GM12891 (cell line): ENCODE results near the gene NOTCH1.

Experiments used
- DNase-seq: peaks from one replicate; pipeline ENCODE4 v3.0.0; 2011; ENCODE audit warnings: low spot score; ENCODE audit not compliant: insufficient read length
- FAIRE-seq: peaks from 2 replicates; lab custom pipeline; 2011; peaks lifted over from hg19 to GRCh38; lab: Jason Lieb, UNC
- PAX5 ChIP-seq: IDR thresholded peaks from 2 replicates; pipeline ENCODE4 v1.6.1; 2011; ENCODE audit warnings: low read length, moderate library complexity, mild to moderate bottlenecking; ENCODE audit not compliant: insufficient read depth, severe bottlenecking
- POLR2A ChIP-seq: IDR thresholded peaks from 2 replicates; pipeline ENCODE4 v1.6.1; 2011; ENCODE audit warnings: low read depth, low read length, control low read depth
- POLR2AphosphoS5 ChIP-seq: IDR thresholded peaks from 2 replicates; pipeline ENCODE4 v1.6.1; 2011; ENCODE audit warnings: low read depth, low read length, control low read depth
- POU2F2 ChIP-seq: IDR thresholded peaks from 2 replicates; pipeline ENCODE4 v1.6.1; 2011; ENCODE audit warnings: low read depth, mild to moderate bottlenecking, control low read depth, low read length, moderate library complexity
- SPI1 ChIP-seq: IDR thresholded peaks from 2 replicates; pipeline ENCODE4 v1.6.1; 2011; ENCODE audit warnings: low read depth, low read length, control low read depth
- TAF1 ChIP-seq: IDR thresholded peaks from 2 replicates; pipeline ENCODE4 v1.6.1; 2011; ENCODE audit warnings: low read depth, low read length, control low read depth

Gene NOTCH1

DNA sequence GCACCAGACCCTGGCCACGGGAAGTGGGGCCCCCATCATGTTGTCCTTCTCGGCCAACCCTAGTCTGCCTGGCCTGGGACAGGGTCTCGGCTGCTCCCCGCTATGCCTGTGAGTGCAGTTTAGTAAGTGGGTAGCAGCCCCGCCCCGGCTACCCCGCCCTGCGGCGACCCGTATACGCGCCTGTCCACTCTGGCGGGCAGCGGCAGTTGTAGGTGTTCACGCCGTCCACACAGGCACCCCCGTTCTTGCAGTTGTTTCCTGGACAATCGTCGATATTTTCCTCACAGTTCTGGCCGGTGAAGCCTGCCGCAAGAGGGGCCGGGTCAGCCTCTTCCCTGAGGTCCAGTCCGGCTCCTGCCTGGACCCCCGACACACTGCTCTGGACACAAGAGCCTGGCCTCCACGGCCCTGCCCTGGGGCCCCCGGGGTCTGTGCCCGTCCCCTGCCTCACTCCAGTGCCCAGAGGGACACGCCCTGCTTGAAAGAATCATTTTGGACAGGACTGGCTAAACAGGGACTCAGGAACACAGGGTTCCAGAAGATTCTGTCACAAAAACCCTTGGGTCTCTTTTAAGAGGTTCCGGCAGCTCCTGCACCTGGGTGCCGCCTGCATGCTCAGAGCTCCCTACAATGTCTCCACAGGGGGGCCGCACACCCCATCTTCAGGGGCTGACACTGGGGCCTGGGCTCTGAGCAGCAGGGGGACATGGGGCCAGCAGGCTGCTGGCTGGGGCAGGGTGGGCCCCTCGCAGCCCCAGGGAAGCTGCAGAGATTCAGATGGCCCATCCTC, 26.4 kb downstream of the NOTCH1 start:
- TF ChIP-seq POU2F2: no peak
- TF ChIP-seq POLR2AphosphoS5: no peak
- no peak for TF ChIP-seq TAF1
- TF ChIP-seq POLR2A: no peak
- no peak for TF ChIP-seq SPI1
- no peak for TF ChIP-seq PAX5
- FAIRE-seq: no peak
- no peak for DNase-seq

DNA sequence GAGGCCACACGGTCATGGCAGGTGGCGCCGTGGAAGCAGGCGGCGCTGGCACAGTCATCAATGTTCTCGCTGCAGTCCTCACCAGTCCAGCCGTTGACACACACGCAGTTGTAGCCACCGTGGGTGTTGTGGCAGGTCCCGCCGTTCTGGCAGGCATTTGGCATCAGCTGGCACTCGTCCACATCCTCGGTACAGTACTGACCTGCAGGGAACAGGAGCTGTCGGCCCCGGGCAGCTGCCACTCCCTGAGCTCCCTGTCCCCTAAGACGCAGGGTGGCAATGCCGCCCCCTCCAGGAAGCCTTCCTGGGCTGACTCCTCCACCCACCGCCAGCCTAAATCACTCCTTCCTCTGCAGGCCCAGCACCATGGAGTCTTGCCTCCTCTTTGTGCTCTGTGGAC, 27.2 kb downstream of the NOTCH1 start:
- FAIRE-seq (no peak), DNase-seq (no peak)
- TF ChIP-seq POLR2A: no peak

DNA sequence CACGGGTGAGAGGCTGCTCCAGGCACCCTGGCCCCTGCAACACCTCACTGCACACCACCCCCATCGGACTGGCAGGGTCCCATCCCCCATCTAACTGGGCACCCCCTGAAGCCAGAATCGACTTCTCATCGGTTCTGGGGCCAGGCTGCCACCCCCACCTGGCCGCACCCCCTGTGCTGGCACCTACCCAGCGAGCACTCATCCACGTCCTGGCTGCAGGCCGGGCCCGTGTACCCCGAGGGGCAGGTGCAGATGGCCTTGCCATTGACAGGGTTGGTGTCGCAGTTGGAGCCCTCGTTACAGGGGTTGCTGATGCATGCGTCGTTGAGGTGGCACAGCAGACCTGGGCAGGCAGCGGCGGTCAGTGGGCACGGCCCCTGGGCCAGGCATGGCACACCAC, 27.9 kb downstream of the NOTCH1 start:
- FAIRE-seq: no peak
- no peak for TF ChIP-seq SPI1
- TF ChIP-seq POLR2AphosphoS5: no peak
- TF ChIP-seq POU2F2: no peak
- no peak for TF ChIP-seq POLR2A
- TF ChIP-seq PAX5: no peak
- TF ChIP-seq TAF1: no peak
- DNase-seq: no peak

DNA sequence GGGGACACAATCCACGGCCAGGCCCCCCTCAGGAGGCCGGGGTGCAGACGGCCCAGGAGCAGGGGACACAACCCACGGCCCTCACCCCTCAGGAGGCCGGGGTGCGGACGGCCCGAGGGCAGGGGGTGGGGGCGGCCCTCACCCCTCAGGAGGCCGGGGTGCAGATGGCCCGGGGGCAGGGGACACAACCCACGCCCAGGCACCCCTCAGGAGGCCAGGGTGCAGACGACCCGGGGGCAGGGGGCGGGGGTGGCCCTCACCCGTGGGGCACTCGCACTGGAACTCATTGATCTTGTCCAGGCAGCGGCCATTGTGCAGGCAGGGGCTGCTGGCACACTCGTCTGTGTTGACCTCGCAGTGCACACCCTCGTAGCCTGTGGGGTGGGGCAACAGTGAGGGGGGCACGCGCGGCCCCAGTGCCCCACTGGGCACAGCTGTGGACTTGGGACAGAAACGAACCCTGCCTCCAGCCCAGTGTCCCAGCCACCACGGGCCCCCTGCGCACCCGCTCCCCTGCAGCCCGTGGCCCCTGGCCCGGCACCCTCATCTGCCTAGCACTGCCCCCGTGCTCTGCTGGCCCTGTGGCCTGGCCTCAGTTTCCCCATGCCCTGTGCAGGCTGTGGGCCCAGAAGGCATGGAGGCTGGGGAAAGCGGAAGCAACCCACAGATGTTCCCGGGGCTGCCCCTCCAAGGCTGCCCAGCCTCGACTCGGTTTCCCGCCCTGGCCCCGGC, 28.7 kb downstream of the NOTCH1 start:
- DNase-seq (no peak), FAIRE-seq (no peak)
- TF ChIP-seq POLR2A: no peak
- TF ChIP-seq POLR2AphosphoS5: no peak
- no peak for TF ChIP-seq POU2F2
- no peak for TF ChIP-seq TAF1
- no peak for TF ChIP-seq SPI1

DNA sequence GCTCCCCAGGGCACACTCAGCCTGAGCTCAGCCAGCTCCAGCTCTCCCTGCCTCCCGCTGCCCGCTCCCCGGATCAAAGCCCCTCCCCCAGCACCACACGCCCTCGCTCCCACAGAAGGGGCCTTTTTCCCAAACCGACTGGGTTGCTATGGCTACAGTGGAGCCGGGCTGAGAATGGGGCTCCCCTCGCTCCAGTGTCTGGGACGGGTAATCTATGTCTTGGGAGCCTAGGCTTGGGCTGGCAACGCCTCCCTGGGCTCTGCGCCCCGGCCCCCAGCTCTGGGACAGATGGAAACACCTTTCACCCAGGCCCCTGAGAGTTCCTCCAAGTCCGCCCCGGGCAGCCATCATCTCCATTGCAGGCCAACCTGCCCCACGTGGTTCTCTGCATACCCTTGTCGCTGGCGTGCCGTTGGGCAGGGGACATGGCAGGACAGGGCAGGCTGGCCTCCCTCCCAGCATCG, 29.6 kb downstream of the NOTCH1 start:
- DNase-seq (no peak), FAIRE-seq (no peak)
- no peak for TF ChIP-seq PAX5
- no peak for TF ChIP-seq POU2F2
- no peak for TF ChIP-seq SPI1
- TF ChIP-seq TAF1: no peak
- no peak for TF ChIP-seq POLR2AphosphoS5
- TF ChIP-seq POLR2A: no peak

DNA sequence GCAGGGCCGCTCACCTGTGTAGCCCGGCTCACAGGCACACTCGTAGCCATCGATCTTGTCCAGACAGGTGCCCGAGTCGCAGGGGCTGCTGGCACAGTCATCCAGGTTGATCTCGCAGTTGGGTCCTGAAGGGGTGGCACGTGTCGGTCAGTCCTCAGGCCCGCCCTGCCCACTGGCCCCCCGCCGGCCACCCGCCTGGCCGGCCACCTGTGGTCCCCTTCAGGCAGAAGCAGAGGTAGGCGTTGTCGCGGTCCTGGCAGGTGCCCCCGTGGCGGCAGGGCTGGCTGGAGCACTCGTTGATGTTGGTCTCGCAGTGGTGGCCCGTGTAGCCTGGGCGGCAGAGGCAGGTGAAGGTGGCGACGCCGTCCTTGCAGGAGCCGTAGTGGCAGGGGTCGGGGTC, 30.6 kb downstream of the NOTCH1 start:
- DNase-seq: no peak
- no peak for FAIRE-seq
- no peak for TF ChIP-seq PAX5
- TF ChIP-seq POLR2A: no peak
- no peak for TF ChIP-seq TAF1
- TF ChIP-seq POLR2AphosphoS5: no peak
- no peak for TF ChIP-seq POU2F2
- no peak for TF ChIP-seq SPI1

DNA sequence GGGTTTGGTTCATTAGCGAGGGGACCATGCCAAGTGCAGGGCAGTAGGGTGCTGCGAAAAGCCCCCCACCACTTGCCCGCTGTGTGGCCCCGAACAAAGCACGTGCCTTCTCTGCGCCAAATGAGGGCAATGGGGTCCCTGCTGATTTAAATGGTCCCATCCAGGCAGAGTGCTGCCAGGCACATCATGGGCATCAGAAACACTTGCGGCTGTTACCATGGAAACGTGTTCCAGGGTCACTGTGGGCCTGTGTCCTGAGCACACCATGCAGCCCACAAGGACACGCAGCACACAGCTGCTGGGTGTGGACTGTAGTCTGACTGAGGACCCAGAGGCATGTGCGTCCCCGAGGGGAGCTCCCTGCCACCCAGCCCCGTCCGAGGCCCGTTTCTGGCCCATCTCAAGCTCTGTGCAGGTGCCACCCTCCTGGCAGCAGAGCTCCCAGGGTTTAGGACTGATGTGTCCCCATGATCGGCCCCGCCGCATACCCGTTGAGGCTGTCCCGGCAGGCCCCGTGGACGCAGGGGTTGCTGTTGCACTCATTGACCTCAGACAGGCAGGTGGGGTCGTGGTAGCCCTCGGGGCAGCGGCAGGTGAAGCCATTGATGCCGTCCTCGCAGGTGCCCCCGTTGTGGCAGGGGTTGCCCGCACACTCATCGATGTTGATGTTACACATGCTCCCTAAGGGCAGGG, 31.7 kb downstream of the NOTCH1 start:
- no peak for DNase-seq
- FAIRE-seq: no peak
- no peak for TF ChIP-seq PAX5
- TF ChIP-seq POU2F2: no peak
- TF ChIP-seq TAF1: no peak
- no peak for TF ChIP-seq POLR2A
- TF ChIP-seq POLR2AphosphoS5: no peak
- no peak for TF ChIP-seq SPI1

DNA sequence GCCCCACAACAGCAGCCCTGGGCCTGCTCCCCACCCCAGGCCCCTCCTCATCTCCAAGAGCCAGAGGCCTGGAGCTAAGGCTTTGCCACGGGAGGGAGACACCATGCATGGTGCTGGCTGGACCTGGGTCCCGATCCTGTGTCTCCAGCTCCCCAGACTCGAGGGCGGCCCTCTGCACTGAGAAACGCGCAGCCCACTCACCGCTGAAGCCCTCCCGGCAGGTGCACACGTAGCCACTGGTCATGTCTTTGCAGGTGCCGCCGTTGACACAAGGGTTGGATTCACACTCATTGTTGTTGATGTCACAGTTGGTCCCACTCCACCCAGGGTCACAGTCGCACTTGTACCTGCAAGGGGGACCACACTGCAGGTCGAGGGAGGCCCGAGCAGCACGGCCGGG, 32.7 kb downstream of the NOTCH1 start:
- DNase-seq (no peak), FAIRE-seq (no peak)
- TF ChIP-seq SPI1 (no peak), POU2F2 (no peak), PAX5 (no peak), POLR2AphosphoS5 (no peak), TAF1 (no peak), POLR2A (no peak)

DNA sequence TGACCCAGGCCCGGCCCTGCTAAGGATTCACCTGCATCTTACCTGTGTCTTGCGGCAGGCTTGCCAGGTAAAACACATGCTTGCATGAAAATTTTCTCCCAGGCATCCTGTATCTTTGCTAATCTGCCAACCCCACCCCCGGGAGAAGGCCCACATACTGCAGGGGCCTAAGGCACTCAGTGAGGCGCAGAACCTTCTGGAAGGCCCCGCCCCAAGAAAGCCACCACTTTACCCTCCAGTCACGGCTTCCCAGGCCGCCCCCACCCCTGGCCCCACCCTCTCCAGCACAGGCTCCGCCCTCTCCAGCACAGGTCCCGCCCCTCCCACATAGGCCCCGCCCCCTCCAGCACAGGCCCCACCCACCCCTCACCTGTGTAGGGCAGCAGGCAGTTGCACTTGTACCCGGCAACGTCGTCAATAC, 33.2 kb downstream of the NOTCH1 start:
- no peak for FAIRE-seq
- peak; percentile 84 for DNase-seq
- TF ChIP-seq POLR2A (no peak), TAF1 (no peak), POU2F2 (no peak), POLR2AphosphoS5 (no peak), SPI1 (no peak), PAX5 (no peak)
